Measurements from ENCODE around the gene PNMA8B. TPM values are rescaled to one million over a fixed set of nuclear protein-coding genes. Genes with fewer than 3 reads are reported as not detected.

The PNMA8B gene
- total RNA-seq, 4 donors from 2014 or later, result 0.13 to 1.1 (median 0.79) TPM

- Histone ChIP-seq H3K4me3 (peak overlapping the region in 2 of 4 donors; percentile 9 to 35), H3K27me3 (peaks cover 5 to 100% (median 15%) of the 10 kb centered on the region in 4 donors), H3K36me3 (no peaks in the 10 kb centered on the region), H3K4me1 (peaks cover 16 to 58% (median 30%) of the 10 kb centered on the region in 3 donors), H3K9me3 (no peaks in the 10 kb centered on the region), H3K27ac (no peak overlapping the region)
- DNase-seq, result no peak
- intact Hi-C loops (cut with DNase I), result loop anchor here (5.0 kb wide), 1 partner anchor 87 kb away; no protein-coding TSS in a partner anchor
- no peak for TF ChIP-seq POLR2A (IDR thresholded peaks at IDR 0.05)
- TF ChIP-seq CTCF (IDR thresholded peaks at IDR 0.05), result peak in 2 of 6 experiments; percentile 10 to 17
- WGBS, 2 donors, result 22 to 26% methylated on average over 13 to 29 of the region's 52 CpGs
Observed at GRCh38 chr19:46489445-46490272, 6.0 kb downstream of the PNMA8B start.

GRCh38 chr19:46488551-46488950 is 7.1 kb downstream of the PNMA8B start:
- DNase-seq, result no peak
- Histone ChIP-seq H3K27me3 (peaks cover 5 to 97% (median 15%) of the 10 kb centered on the region in 4 donors), H3K4me3 (no peak overlapping the region), H3K9me3 (no peaks in the 10 kb centered on the region), H3K27ac (no peak overlapping the region), H3K4me1 (peaks cover 16 to 48% (median 25%) of the 10 kb centered on the region in 3 donors), H3K36me3 (no peaks in the 10 kb centered on the region)
- intact Hi-C loops (cut with DNase I), result loop anchor here (5.0 kb wide), 1 partner anchor 86 kb away; no protein-coding TSS in a partner anchor
- WGBS, 2 donors, result 34 to 40% methylated on average over 4 to 9 of the region's 11 CpGs
- TF ChIP-seq CTCF (IDR thresholded peaks at IDR 0.05) (no peak), POLR2A (IDR thresholded peaks at IDR 0.05) (no peak)

- peaks cover 14 to 42% (median 19%) of the 10 kb centered on the region in 3 donors for H3K4me1 ChIP-seq
- H3K27me3 ChIP-seq, result peaks cover 5 to 96% (median 13%) of the 10 kb centered on the region in 4 donors
- TF ChIP-seq CTCF (IDR thresholded peaks at IDR 0.05) (peak; percentile 74 to 97 (median 94)), POLR2A (IDR thresholded peaks at IDR 0.05) (no peak)
- H3K4me3 ChIP-seq, result peak overlapping the region in 3 of 4 donors; percentile 20 to 53 (median 22)
- H3K36me3 ChIP-seq, result no peaks in the 10 kb centered on the region
- 14 to 22% methylated on average over 7 of the region's 38 CpGs for WGBS, 2 donors
- H3K9me3 ChIP-seq, result no peaks in the 10 kb centered on the region
- H3K27ac ChIP-seq, result no peak overlapping the region
- no peak for DNase-seq
- intact Hi-C loops (cut with DNase I), result loop anchor here (5.0 kb wide), 1 partner anchor 86 kb away; no protein-coding TSS in a partner anchor
Observed at GRCh38 chr19:46487802-46488445, 7.7 kb downstream of the PNMA8B start.

GRCh38 chr19:46487178-46487801 is 8.4 kb downstream of the PNMA8B start:
- H3K36me3 ChIP-seq, result no peaks in the 10 kb centered on the region
- WGBS, 2 donors, result 13 to 14% methylated on average over 4 to 6 of the region's 19 CpGs
- H3K27me3 ChIP-seq, result peaks cover 5 to 96% (median 12%) of the 10 kb centered on the region in 4 donors
- intact Hi-C loops (cut with DNase I), result loop anchor here (5.0 kb wide), 1 partner anchor 85 kb away; no protein-coding TSS in a partner anchor
- H3K4me1 ChIP-seq, result peaks cover 14 to 35% (median 19%) of the 10 kb centered on the region in 3 donors
- no peak overlapping the region for H3K27ac ChIP-seq
- no peak for DNase-seq
- TF ChIP-seq POLR2A (IDR thresholded peaks at IDR 0.05), result no peak
- TF ChIP-seq CTCF (IDR thresholded peaks at IDR 0.05), result no peak
- no peaks in the 10 kb centered on the region for H3K9me3 ChIP-seq
- peak overlapping the region in 3 of 4 donors; percentile 20 to 53 (median 22) for H3K4me3 ChIP-seq

Data from esophagus squamous epithelium (tissue), 5 donors.